Hepatic stellate cell (primary cell): ENCODE data around the gene HSP90AA1.
"Not testable (repeated sequence)": the region's sequence is repeated elsewhere in the genome, so short reads cannot be mapped to it uniquely, and the experiment has no call there.

Source experiments
- DNase-seq: peaks from one replicate; pipeline ENCODE4 v3.0.0; 2011; ENCODE audit warnings: low spot score

HSP90AA1 gene

GRCh38 chr14:102086972-102087761, at the start of gene HSP90AA1:
TSS of gene HSP90AA1 (minus strand) at chr14:102087044. CDS start at chr14:102086378, 666 bp downstream.
- peak; percentile 97 for DNase-seq

DNA sequence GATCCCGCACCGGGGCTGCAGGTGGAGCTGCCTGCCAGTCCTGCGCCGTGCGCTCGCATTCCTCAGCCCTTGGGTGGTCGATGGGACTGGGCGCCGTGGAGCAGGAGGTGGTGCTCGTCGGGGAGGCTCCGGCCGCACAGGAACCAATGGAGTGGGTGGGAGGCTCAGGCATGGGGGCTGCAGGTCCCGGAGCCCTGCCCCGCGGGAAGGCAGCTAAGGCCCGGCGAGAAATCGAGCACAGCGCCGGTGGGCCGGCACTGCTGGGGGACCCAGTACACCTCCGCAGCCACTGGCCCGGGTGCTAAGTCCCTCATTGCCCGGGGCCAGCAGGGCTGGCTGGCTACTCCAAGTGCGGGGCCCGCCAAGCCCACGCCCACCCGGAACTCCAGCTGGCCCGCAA, 48.6 kb upstream of the HSP90AA1 start:
- DNase-seq: not testable (repeated sequence)

DNA sequence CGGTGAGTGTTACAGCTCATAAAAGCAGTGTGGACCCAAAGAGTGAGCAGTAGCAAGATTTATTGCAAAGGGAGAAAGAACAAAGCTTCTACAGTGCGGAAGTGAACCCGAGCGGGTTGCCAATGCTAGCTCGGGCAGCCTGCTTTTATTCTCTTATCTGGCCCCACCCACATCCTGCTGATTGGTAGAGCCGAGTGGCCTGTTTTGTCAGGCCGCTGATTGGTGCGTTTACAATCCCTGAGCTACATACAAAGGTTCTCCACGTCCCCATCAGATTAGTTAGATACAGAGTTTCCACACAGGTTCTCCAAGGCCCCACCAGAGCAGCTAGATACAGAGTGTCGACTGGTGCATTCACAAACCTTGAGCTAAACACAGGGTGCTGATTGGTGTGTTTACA, 47.9 kb upstream of the HSP90AA1 start:
- DNase-seq: not testable (repeated sequence)

DNA sequence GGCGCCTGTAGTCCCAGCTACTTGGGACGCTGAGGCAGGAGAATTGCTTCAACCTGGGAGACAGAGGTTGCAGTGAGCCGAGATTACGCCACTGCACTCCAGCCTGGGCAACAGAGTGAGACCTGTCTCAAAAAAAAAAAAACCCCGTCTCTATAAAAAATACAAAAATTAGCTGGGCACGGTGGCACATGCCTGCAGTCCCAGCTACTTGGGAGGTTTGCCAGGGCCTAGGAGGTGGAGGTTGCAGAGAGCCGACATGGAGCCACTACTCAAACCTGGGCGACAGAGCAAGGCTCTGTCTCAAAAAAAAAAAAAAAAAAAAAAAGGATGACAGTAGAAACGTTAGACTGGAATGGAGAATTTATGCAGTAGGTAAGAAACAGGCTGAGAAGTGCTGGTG, 47.2 kb upstream of the HSP90AA1 start:
- DNase-seq: not testable (repeated sequence)

DNA sequence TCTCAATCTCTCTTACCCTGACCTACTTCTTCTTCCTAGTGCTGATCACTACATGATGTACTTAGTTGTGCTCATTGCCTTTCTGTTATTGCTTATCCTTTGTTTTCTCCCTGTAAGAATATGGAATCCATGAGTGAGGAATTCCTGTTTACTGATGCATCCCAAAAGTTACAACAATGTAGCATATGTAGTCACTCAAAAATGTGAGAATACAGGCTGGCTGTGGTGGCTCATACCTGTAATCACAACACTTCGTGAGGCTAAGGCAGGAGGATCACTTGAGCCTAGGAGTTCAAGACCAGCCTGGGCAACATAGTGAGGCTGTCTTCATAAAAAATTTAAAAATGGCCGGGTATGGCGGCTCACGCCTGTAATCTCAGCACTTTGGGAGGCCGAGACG, 44.9 kb upstream of the HSP90AA1 start:
- DNase-seq: no peak

DNA sequence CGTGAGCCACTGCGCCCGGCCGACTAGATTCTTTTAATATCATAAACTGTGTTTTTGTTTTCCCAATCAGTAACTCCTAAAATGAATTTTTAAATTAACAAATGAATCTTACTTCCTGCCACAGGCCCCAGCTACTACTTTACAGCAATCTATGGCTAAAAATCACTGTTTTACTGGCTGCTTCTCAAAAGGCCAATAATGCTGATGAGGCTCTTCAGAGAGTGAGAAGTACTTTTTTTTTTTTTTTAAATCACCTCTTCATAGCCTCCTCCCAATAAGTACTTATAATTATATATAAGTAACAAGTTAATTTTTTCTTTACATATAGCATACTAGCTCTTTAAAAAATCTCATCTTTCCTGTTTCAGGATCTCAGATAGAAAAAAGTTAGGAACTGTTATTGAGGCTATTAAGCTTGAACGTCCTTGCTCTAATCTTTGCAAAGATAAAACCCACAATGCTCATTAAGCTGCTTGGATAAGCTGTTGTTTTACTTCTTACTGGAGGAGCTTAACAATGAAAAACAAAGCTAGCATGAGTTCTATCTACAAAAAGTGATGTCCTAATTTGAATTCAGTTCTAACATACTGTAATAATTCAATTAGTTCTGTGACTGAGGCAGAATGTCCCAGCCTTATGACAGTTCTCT, 40.1 kb upstream of the HSP90AA1 start:
- DNase-seq: no peak

- no peak for DNase-seq
These were observed 38.7 kb upstream of the HSP90AA1 start for GRCh38 chr14:102125546-102125945.

DNA sequence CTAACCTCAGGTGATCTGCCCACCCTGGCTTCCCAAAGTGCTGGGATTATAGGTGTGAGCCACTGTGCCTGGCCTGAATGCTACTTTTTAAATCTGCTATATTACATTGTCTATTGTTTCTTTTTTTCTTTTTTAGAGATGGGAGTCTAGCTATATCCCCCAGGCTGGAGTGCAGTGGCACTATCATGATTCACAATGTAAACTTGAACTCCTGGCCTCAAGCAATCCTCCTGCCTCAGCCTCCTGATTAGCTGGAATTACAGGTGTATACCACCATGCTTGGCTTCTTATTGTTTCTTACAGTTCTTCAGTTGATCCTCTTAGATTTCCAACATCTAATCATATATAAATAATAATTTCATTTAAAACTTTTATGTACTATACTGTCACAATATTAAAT, 37.6 kb upstream of the HSP90AA1 start:
- DNase-seq: no peak

DNA sequence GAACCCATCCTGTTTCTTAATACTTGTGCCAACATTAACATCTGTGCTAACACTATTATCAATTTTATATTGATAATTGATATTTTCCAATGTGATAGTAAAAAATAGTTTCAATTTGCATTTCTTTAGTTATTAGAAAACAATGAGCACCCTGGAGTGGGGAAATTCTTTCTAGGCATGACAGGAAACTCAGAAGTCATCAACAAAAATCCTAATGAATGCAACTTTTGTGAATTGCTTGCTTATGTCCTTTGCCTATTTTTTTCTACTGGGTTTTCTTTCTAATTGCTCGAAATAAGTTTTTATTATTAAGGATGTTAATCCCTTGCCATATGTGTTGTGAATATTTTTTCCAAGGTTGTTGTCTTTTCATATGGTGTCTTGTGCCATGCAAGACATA, 34.7 kb upstream of the HSP90AA1 start:
- no peak for DNase-seq

GRCh38 chr14:102120888-102121287, 34.0 kb upstream of the HSP90AA1 start:
- DNase-seq: no peak

GRCh38 chr14:102117852-102118251, 31.0 kb upstream of the HSP90AA1 start:
- DNase-seq: no peak

GRCh38 chr14:102116361-102117180, 29.7 kb upstream of the HSP90AA1 start:
- DNase-seq: no peak

GRCh38 chr14:102111101-102111500, 24.3 kb upstream of the HSP90AA1 start:
- DNase-seq: no peak

DNA sequence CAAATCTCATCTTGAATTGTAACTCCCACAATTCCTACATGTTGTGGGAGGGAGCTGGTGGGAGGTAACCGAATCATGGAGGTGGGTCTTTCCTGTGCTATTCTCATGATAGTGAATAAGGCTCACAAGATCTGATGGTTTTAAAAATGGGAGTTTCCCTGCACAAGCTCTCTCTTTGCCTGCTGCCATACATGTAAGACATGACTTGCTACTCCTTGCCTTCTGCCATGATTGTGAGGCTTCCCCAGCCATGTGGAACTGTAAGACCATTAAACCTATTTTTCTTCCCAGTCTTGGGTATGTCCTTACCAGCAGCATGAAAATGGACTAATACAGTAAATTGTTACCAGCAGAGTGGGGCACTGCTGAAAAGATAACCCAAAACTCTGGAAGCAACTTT, 22.5 kb upstream of the HSP90AA1 start:
- DNase-seq: not testable (repeated sequence)

- DNase-seq: no peak
These were observed 18.5 kb upstream of the HSP90AA1 start for GRCh38 chr14:102105369-102105768.

DNA sequence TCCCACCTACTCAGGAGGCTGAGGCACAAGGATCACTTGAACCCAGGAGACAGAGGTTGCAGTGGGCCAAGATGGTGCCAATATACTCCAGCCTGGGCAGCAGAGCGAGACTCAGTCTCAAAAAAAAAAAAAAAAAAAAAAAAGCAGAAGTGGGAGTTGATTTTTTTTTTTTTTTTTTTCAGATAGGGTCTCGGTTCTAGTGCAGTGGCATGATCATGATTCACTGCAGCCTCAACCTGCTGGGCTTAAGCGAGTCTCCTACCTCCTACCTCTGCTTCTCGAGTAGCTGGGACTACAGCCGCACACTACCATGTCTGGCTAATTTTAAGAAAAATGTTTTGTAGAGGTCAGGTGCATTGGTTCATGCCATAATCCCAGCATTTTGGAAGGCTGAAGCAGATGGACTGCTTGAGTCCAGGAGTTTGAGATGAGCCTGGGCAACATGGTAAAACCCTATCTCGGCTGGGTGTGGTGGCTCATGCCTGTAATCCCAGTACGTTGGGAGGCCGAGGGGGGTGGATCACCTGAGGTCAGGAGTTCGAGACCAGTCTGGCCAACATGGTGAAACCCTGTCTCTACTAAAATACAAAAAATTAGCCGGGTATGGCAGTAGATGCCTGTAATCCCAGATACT, 16.3 kb upstream of the HSP90AA1 start:
- DNase-seq: no peak

DNA sequence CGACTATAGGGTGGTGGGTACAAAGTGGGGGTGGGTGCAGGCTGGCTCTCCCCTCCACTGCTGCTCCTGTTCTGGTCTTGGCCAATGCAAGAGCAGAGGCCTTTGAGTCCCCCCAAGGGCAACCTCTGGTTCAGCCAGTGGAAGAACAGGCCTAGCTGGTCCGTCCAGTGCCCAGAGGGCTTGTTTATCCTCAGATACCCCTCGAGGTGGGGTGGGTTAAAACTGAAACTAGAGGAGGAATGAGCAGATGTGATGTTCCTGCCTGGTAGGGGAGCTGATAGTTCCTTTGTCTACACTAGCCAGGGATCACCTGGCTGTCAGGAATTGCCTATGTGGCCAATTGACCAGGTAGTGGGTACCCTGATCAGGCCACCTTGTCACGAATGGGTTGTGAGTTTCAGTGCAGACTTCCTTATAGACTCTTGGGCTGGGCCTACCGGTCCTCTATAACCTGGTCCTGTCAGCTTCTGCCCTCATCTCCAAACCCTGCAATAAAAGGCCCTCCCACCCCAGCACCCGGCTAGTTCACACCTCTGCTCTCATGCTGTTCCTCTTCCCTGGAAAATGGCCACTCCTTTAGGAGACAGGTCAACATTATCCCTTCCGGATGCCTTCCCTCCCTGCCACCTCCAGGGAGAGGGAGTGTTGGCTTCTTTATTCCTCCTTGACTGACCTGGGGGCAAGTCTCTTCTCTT, 10.7 kb upstream of the HSP90AA1 start:
- DNase-seq: no peak

GRCh38 chr14:102096569-102097188, 9.8 kb upstream of the HSP90AA1 start:
- peak; percentile 74 for DNase-seq

DNA sequence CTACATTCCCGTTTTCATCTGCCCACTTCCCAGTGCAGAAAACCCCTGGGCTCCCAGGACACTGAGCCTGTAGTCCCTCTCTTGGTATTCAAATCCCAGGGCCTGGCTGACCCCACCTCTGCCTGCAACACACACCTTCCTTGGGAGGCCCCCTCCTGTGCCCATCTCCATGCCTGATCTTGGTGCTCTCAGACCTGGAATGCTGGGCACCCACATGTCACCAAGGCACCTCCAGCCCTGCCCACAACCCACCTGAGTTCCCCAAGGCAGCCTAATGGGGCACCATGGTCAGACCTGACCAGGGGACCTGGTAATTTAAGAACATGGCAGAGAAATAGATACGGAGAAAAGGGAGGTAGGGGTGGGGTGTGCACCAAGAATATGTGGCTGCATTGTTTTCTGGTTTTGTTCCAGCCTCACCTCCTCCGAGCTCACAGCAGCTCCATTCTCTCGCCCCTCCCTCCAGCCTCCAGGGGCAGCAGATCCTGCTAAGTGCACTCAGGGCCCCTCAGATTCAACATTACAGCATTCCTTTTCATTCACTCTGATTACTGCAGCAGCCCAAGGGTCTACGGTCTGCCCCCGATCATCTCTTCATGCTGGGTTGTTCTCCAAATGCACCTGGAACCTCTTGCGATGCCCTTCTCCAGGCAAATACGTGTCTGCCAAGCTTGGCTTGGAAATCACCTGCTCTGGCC, 9.2 kb upstream of the HSP90AA1 start:
- peak; percentile 27 for DNase-seq

DNA sequence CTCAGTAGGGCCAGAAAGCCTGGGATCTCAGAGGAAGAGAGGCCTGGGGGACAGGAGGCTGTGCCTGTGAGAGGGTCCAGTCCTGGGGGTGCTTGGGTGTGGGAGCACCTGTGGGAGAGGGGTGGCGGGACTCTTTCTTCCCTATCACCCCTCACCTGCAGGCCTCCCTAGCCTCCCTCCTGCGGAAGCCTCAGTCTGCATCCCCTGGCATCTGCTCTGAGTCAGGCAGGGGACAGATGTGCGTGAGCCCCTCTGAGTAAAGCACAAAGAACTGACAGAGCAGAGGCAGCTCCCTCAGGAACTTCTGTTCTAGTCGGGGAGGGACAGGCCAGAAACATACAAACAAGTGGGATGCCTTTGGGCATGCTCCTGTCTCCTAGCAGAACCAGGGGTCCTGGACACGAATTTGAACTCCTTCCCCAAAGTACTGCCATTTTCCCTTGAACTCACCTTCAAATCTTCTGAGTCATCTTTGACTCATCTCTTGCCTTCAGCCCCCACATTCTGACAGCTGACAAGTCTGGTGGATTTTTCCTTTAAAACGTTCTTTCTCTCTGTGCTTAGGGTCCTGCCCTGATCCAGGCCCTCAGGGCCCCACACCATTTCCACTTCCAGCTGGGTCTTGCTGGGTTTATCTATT, 8.5 kb upstream of the HSP90AA1 start:
- peak; percentile 45 for DNase-seq
